Hematopoietic multipotent progenitor cell treated with erythropoietin and hydrocortisone succinate and interleukin-3 and kit ligand, for 8 days (in vitro differentiated cells): Measurements from ENCODE around the gene RAPGEF5.

Experiments used
- DNase-seq: peaks from one replicate; pipeline ENCODE4 v3.0.0-alpha.2; 2015

The RAPGEF5 gene

DNA sequence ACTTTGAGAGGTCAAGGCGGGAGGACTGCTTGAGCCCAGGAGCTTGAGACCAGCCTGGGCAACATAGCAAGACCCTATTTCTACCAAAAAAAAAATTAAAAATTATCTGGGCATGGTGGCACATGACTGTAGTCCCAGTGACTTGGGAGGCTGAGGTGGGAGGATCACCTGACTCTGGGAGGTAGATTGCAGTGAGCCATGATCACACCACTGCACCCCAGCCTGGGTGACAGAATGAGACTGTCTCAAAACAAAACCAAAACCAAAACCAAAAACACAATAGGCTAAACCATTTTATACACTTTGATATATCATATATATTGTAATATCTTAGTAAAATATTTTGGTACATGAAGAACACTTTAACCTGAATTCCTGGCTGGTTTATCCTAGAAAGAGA is 101.6 kb downstream of the RAPGEF5 start:
- no peak for DNase-seq

- no peak for DNase-seq
Observed at GRCh38 chr7:22252936-22253536, 103.9 kb downstream of the RAPGEF5 start.

GRCh38 chr7:22252016-22252415 is 104.9 kb downstream of the RAPGEF5 start:
- DNase-seq = no peak

- DNase-seq = no peak
Observed at GRCh38 chr7:22251281-22251680, 105.7 kb downstream of the RAPGEF5 start.

GRCh38 chr7:22250390-22250789 is 106.6 kb downstream of the RAPGEF5 start:
- no peak for DNase-seq

GRCh38 chr7:22248111-22248809 is 108.7 kb downstream of the RAPGEF5 start:
- DNase-seq = no peak

DNA sequence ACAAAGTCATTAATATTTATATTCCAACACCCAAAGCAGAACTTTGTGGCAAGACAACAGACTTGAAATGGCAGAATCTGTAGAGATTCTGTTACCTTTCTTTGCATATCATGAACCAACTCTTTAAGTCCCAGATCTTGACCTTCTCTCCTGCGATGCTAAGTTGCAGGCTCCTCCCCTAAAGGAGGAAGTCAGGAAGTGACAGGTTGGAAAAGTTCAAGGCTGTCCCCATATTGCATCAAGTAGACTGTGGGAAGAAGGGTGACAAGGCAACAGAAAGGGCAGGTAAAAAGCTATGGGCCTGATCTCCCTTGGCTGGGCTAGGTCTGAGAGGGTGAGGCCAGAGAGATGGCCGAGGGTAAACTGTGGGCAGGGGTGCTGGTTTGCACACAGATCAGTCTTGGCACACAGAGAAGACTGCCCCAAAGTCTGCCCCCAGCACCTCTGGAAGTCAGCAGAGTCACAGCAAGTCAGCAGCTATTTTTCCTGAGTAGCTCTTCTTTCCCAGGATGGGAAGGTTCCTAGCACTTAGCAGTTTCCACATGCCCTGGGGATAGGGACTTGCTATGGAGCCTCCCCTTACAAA is 115.1 kb downstream of the RAPGEF5 start:
- no peak for DNase-seq

- DNase-seq = no peak
Observed at GRCh38 chr7:22240904-22241571, 115.9 kb downstream of the RAPGEF5 start.

GRCh38 chr7:22238354-22239311 is 118.3 kb downstream of the RAPGEF5 start:
- no peak for DNase-seq

- DNase-seq = no peak
Observed at GRCh38 chr7:22235134-22235533, 121.8 kb downstream of the RAPGEF5 start.

DNA sequence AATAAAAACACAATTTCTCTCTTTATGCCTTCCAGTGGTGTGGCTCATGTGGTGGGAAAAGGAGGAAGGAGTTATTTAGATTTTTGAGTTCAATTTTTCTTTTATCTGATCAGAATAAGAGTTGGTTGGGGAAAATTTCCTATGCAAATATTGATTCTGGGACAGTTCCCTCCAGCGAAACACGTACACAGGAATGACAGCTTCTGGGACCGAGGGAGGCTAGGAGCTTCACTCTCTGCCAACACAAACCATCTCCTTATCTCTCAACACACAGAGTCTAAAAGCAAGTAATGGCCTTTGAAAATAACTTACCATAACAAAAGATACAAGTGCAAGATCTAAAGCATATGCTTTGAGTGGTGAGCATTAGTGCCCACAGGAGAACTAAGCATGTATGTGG is 122.7 kb downstream of the RAPGEF5 start:
- no peak for DNase-seq

DNA sequence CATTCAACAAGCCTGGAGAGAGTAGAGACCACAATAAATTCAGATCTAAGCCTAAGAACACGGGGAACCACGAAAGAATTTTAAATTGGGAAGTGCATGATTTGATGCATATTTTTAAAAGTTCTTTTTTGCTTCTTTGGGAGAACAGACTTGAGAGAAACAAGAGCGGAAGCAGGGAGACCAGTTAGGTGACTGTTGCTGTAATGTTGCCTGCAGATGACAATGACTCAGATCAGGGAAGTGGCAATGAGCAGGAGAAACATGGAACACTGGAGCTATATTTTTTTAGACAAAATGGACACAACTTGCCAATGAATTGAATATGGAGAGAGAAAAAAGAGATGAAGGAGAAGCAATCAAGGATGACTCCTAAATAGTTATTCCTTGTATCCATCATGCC is 125.1 kb downstream of the RAPGEF5 start:
- no peak for DNase-seq

- DNase-seq = no peak
Observed at GRCh38 chr7:22231141-22231540, 125.8 kb downstream of the RAPGEF5 start.

GRCh38 chr7:22230238-22230637 is 126.7 kb downstream of the RAPGEF5 start:
- DNase-seq = no peak

- DNase-seq = no peak
Observed at GRCh38 chr7:22229148-22229547, 127.8 kb downstream of the RAPGEF5 start.

DNA sequence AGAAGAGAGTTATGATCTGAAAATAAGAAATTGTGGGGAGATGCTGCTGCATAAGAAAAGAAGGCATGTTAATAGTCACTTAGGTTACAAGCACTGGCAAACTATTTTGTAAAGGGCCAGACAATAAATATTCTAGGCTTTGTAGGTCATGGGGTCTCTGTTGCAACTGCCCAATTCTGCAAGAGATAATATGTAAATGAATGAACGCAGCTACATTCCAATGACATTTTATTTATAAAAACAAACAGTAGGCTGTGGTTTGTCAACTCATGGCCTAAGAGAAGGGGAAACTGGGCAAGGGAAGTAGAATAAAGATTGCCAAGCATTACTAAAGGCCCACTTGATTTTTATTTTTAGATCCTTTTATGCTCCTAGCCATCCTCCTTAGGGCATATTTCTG is 133.1 kb downstream of the RAPGEF5 start:
- DNase-seq = no peak

DNA sequence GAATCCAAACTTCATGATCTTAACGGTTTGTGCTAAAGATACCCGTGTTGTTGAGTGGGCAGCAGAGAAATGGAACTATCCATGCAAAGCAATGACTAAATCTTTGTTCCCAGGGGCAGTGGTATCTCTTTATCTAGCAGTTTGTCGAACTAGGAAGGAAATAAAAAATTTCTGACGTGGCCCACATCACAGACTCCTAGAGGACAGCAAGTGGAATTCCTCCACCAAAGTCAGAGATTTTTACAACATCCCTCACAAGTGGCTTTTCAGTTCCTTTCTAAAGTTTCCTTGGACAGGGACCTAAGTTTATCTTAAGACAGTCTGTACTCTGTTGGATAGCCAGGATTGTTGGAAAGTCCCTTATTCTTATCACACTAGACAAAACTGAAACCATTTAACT is 136.0 kb downstream of the RAPGEF5 start:
- DNase-seq = no peak

- DNase-seq = no peak
Observed at GRCh38 chr7:22219739-22220493, 137.0 kb downstream of the RAPGEF5 start.

GRCh38 chr7:22219036-22219435 is 137.9 kb downstream of the RAPGEF5 start:
- no peak for DNase-seq

- no peak for DNase-seq
Observed at GRCh38 chr7:22216832-22217475, 140.0 kb downstream of the RAPGEF5 start.

DNA sequence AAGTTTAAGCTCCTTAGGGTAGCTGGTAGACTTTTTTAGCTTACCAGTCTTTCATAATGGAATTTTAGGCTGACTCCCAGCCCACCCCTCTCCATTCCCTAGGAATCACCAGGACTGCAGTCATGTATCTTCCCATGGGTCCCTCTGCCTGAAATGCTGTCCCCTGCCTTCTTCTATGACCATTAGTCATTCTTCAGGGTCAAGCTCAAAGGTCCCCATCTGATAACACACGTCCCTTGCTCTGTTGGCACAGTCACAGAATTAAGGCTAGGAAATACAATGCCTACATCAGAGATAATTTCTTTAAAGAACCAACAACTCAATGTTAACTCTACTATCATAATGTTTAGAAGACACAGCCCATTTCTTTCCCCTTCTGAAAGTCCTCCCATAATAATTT is 140.6 kb downstream of the RAPGEF5 start:
- no peak for DNase-seq
